Measurements from ENCODE around the gene CHD2.

GRCh38 chr15:92954578-92954977 lies 54.5 kb downstream of the CHD2 start:
- TF ChIP-seq CTCF (IDR thresholded peaks at IDR 0.05) (no peak), POLR2A (IDR thresholded peaks at IDR 0.05) (no peak)
